Body of pancreas (tissue), 4 donors: ENCODE measurements around the gene IQCE. TPM values are rescaled to one million over a fixed set of nuclear protein-coding genes. Genes with fewer than 3 reads are reported as not detected.

Source experiments
- ATAC-seq: fragments of 150-250 bp; one replicate; pipeline ENCODE4 v1.9.1; 2016
- DNase-seq, 4 donors: peaks; one replicate each; pipeline ENCODE4 v3.0.0-alpha.2; 2019
- H3K27ac ChIP-seq, 4 donors: fragments of 200-600 bp; sonication (generic); 1 replicate in 3 of 4; 2 replicates in 1 of 4; pipeline versions ENCODE4 v1.5.1 to v1.6.1; 2016 to 2019; ENCODE audit warnings: mild to moderate bottlenecking in 1 of 4, mixed read lengths in 1 of 4, moderate library complexity in 1 of 4
- H3K27me3 ChIP-seq, 2 donors: fragments of 200-600 bp; sonication (generic); one replicate each; pipeline ENCODE4 v1.6.0; 2016; ENCODE audit warnings: mild to moderate bottlenecking in 1 of 2
- H3K36me3 ChIP-seq, 2 donors: fragments of 200-600 bp; sonication (generic); replicated peaks in 1 of 2; 2 replicates each; pipeline ENCODE4 v1.5.1; 2016; ENCODE audit warnings: low read depth in 2 of 2; ENCODE audit not compliant: insufficient read depth in 1 of 2
- H3K4me1 ChIP-seq: fragments of 200-600 bp; sonication (generic); one replicate; pipeline ENCODE4 v1.6.0; 2016
- H3K4me3 ChIP-seq, 2 donors: fragments of 200-600 bp; sonication (generic); 1 replicate in 1 of 2; 2 replicates in 1 of 2; pipeline ENCODE4 v1.5.1; 2016 to 2019
- H3K9me3 ChIP-seq, 3 donors: fragments of 200-600 bp; sonication (generic); 1 replicate in 2 of 3; 2 replicates in 1 of 3; pipeline ENCODE4 v1.5.1; 2016
- CTCF ChIP-seq, 7 experiments: fragments of 450-650 bp in 4 of 7; fragments of 200-600 bp in 3 of 7; sonication (generic) in 3 of 7; IDR thresholded peaks; one replicate each; pipeline ENCODE4 v1.5.1; 2016 to 2019; ENCODE audit warnings: antibody characterized with exemption in 7 of 7
- POLR2A ChIP-seq, 3 donors: fragments of 450-650 bp; IDR thresholded peaks; one replicate each; pipeline ENCODE4 v1.6.1; 2016; ENCODE audit warnings: antibody characterized with exemption in 3 of 3, mild to moderate bottlenecking in 2 of 3
- WGBS, 2 donors: methylation state at CpG; one replicate each; pipeline ENCODE4 v1.1.5; 2017; 5-methylcytosine and 5-hydroxymethylcytosine counted together
- intact Hi-C: fragments of 100-400 bp; cut with DNase I; formaldehyde crosslinking; loops from one replicate; pipeline ENCODE4 v1.15.1; 2023
- total RNA-seq, 2 donors: library from RNA; depleted of rRNA; stranded (reverse); fragments of >200 nt; gene quantifications; one replicate each; pipeline ENCODE4 v1.1.0, GENCODE V29; 2016

Gene IQCE
- total RNA-seq, 2 donors from 2014 or later = 7.8 to 73.2 TPM

- peak overlapping the region; percentile 89 to 98 (median 93) for H3K27ac ChIP-seq
- TF ChIP-seq CTCF (IDR thresholded peaks at IDR 0.05) (no peak), POLR2A (IDR thresholded peaks at IDR 0.05) (no peak)
- ATAC-seq (peak; percentile 37), DNase-seq (peak; percentile 76 to 89 (median 83))
- no peaks in the 10 kb centered on the region for H3K27me3 ChIP-seq
- H3K36me3 ChIP-seq = no peaks in the 10 kb centered on the region
- H3K4me3 ChIP-seq = no peak overlapping the region
- intact Hi-C loops = no loop called here
- peaks cover 88% of the 10 kb centered on the region for H3K4me1 ChIP-seq
- 0 to 2% methylated on average over 9 to 22 of the region's 22 CpGs for WGBS, 2 donors
- no peaks in the 10 kb centered on the region for H3K9me3 ChIP-seq
Observed at GRCh38 chr7:2523461-2523936, 35.3 kb upstream of the IQCE start.

- Histone ChIP-seq H3K27ac (peak overlapping the region; percentile 89 to 98 (median 93)), H3K4me3 (peak overlapping the region in 1 of 2 donors; percentile 35), H3K36me3 (no peaks in the 10 kb centered on the region), H3K9me3 (no peaks in the 10 kb centered on the region), H3K27me3 (no peaks in the 10 kb centered on the region), H3K4me1 (peaks cover 88% of the 10 kb centered on the region)
- ATAC-seq = peak; percentile 78
- WGBS, 2 donors = 9% methylated on average over 49 of the region's 51 CpGs; no CpG with 5 or more reads in 1 of the 2 donors
- TF ChIP-seq CTCF (IDR thresholded peaks at IDR 0.05) (peak in 4 of 7 experiments; percentile 4 to 39 (median 14)), POLR2A (IDR thresholded peaks at IDR 0.05) (peak; percentile 68 to 77 (median 70))
- intact Hi-C loops = no loop called here
- peak; percentile 97 to 99 (median 98) for DNase-seq
Observed at GRCh38 chr7:2523941-2524807, 34.6 kb upstream of the IQCE start.

GRCh38 chr7:2524808-2525657 lies 33.7 kb upstream of the IQCE start:
- 36% methylated on average over 46 of the region's 53 CpGs; no CpG with 5 or more reads in 1 of the 2 donors for WGBS, 2 donors
- TF ChIP-seq CTCF (IDR thresholded peaks at IDR 0.05) (peak in 1 of 7 experiments; percentile 11), POLR2A (IDR thresholded peaks at IDR 0.05) (peak; percentile 6 to 26 (median 16))
- no peak for ATAC-seq
- H3K27ac ChIP-seq = peak overlapping the region; percentile 89 to 98 (median 93)
- peak; percentile 70 to 81 (median 77) for DNase-seq
- peaks cover 95% of the 10 kb centered on the region for H3K4me1 ChIP-seq
- no peaks in the 10 kb centered on the region for H3K27me3 ChIP-seq
- intact Hi-C loops = no loop called here
- no peaks in the 10 kb centered on the region for H3K36me3 ChIP-seq
- no peaks in the 10 kb centered on the region for H3K9me3 ChIP-seq
- peak overlapping the region in 1 of 2 donors; percentile 35 for H3K4me3 ChIP-seq

- ATAC-seq (no peak), DNase-seq (peak in 2 of 4 donors; percentile 44 to 47)
- Histone ChIP-seq H3K36me3 (no peaks in the 10 kb centered on the region), H3K9me3 (no peaks in the 10 kb centered on the region), H3K4me3 (no peak overlapping the region), H3K27ac (peak overlapping the region; percentile 89 to 98 (median 93)), H3K4me1 (peaks cover 98% of the 10 kb centered on the region), H3K27me3 (no peaks in the 10 kb centered on the region)
- 48 to 60% methylated on average over 4 to 36 of the region's 36 CpGs for WGBS, 2 donors
- intact Hi-C loops = no loop called here
- TF ChIP-seq POLR2A (IDR thresholded peaks at IDR 0.05) (no peak), CTCF (IDR thresholded peaks at IDR 0.05) (no peak)
Observed at GRCh38 chr7:2525658-2526630, 32.8 kb upstream of the IQCE start.
